Nephron progenitor cell (in vitro differentiated cells): ENCODE measurements around the gene OR5V1.
"Not testable (repeated sequence)": the region's sequence is repeated elsewhere in the genome, so short reads cannot be mapped to it uniquely, and the experiment has no call there.

Experiments
- DNase-seq: peaks from one replicate; pipeline ENCODE4 v3.0.0; 2021
- H3K27ac Mint-ChIP-seq: 2 replicates; pipeline ENCODE4 v1.8.0; 2021; ENCODE audit warnings: mild to moderate bottlenecking, moderate library complexity, mixed read lengths
- H3K27me3 Mint-ChIP-seq: 2 replicates; pipeline ENCODE4 v1.8.0; 2021; ENCODE audit warnings: mild to moderate bottlenecking, low read depth, mixed read lengths; ENCODE audit not compliant: poor library complexity
- H3K36me3 Mint-ChIP-seq: 2 replicates; pipeline ENCODE4 v1.8.0; 2021; ENCODE audit warnings: low read depth, mixed read lengths
- H3K4me1 Mint-ChIP-seq: 2 replicates; pipeline ENCODE4 v1.8.0; 2021; ENCODE audit warnings: mixed read lengths
- H3K4me3 Mint-ChIP-seq: 2 replicates; pipeline ENCODE4 v1.8.0; 2021; ENCODE audit warnings: mild to moderate bottlenecking, moderate library complexity, mixed read lengths
- H3K9me3 Mint-ChIP-seq: 2 replicates; pipeline ENCODE4 v1.8.0; 2021; ENCODE audit warnings: mild to moderate bottlenecking, moderate library complexity, mixed read lengths
- TF ChIP-seq, protein P1 (sequence below): fragments of 200-600 bp; sonication (generic); IDR thresholded peaks from 2 replicates; pipeline ENCODE4 v1.5.0; 2021; ENCODE audit warnings: antibody characterized with exemption

Gene OR5V1

DNA sequence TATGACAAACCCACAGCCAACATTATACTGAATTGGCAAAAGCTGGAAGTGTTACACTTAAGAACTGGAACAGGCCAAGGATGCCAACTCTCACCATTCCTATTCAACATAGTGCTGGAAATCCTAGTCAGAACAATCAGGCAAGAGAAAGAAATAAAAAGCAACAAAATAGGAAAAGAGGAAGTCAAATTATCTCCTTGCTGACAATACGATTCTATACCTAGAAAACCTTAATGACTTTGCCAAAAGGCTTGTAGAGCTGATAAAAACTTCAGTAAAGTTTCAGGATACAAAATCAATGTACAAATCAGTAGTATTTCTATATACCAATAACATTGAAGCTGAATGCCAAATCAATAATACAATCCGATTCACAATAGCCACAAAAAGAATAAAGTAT, 32.4 kb downstream of the OR5V1 start:
- DNase-seq, result no peak
- Mint-ChIP-seq H3K4me1 (no peaks in the 10 kb centered on the region), H3K27ac (no peak overlapping the region), H3K36me3 (no peaks in the 10 kb centered on the region), H3K27me3 (peaks cover 3% of the 10 kb centered on the region), H3K9me3 (peaks cover 4% of the 10 kb centered on the region), H3K4me3 (no peak overlapping the region)
- TF ChIP-seq, protein P1, sequence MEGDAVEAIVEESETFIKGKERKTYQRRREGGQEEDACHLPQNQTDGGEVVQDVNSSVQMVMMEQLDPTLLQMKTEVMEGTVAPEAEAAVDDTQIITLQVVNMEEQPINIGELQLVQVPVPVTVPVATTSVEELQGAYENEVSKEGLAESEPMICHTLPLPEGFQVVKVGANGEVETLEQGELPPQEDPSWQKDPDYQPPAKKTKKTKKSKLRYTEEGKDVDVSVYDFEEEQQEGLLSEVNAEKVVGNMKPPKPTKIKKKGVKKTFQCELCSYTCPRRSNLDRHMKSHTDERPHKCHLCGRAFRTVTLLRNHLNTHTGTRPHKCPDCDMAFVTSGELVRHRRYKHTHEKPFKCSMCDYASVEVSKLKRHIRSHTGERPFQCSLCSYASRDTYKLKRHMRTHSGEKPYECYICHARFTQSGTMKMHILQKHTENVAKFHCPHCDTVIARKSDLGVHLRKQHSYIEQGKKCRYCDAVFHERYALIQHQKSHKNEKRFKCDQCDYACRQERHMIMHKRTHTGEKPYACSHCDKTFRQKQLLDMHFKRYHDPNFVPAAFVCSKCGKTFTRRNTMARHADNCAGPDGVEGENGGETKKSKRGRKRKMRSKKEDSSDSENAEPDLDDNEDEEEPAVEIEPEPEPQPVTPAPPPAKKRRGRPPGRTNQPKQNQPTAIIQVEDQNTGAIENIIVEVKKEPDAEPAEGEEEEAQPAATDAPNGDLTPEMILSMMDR, result no peak

DNA sequence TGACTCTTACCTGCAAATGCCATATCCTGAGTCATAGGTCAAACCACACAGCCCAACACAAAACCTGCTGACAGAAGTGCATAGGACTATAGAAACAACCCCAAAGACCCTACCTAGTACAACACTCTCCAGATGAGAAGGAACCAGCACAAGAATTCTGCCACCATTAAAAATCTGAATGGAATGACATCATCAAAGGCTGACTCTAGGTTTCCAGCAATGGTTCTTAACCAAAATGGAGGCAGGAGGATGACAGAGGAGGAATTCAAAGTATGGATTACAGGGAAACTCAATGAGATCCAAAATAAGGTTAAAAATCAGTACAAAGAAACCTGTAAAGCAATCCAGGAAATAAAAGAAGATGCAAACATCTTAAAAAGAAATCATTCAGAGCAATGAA, 36.0 kb downstream of the OR5V1 start:
- no peak for DNase-seq
- no peaks in the 10 kb centered on the region for H3K4me1 Mint-ChIP-seq
- H3K36me3 Mint-ChIP-seq, result no peaks in the 10 kb centered on the region
- H3K9me3 Mint-ChIP-seq, result peaks cover 4% of the 10 kb centered on the region
- TF ChIP-seq, protein P1, result no peak
- peaks cover 10% of the 10 kb centered on the region for H3K27me3 Mint-ChIP-seq
- H3K27ac Mint-ChIP-seq, result no peak overlapping the region
- H3K4me3 Mint-ChIP-seq, result no peak overlapping the region

DNA sequence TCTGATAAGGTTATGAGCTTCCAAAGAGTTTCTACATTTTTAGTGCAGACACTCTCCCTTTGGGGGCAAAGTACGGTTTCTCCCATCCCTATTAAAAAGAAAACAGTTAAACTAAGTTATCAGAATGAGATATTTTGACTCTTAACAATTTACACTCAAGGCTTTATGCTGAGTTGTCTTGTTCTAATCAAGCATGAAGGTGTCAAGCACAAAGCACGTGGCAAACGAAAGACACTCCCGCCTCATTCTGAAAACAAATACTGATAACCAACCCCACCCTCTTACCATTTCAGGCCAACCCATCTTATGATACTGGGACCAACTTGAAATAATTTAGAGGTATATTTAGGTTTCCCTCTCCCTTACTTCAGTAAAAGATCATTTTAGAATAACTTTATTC, 42.9 kb downstream of the OR5V1 start:
- Mint-ChIP-seq H3K27ac (no peak overlapping the region), H3K9me3 (no peaks in the 10 kb centered on the region), H3K4me3 (no peak overlapping the region), H3K36me3 (no peaks in the 10 kb centered on the region), H3K4me1 (no peaks in the 10 kb centered on the region), H3K27me3 (peaks cover 12% of the 10 kb centered on the region)
- no peak for DNase-seq
- TF ChIP-seq, protein P1, result no peak

DNA sequence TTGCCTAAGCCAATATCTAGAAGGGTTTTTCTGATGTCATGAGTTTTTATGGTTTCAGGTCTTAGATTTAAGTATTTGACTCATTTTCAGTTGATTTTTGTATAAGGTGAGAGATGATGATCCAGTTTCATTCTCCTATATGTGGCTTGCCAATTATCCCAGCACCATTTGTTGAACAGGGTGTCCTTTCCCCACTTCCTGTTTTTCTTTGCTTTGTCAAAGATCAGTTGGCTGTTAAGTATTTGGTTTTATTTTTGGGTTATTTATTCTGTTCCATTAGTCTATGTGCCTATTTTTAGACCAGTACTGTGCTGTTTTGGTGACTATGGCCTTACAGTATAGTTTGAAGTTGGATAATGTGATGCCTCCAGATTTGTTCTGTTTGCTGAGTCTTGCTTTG, 45.3 kb downstream of the OR5V1 start:
- not testable (repeated sequence) for H3K4me3 Mint-ChIP-seq, H3K36me3 Mint-ChIP-seq, H3K27ac Mint-ChIP-seq, DNase-seq, H3K9me3 Mint-ChIP-seq, H3K27me3 Mint-ChIP-seq, H3K4me1 Mint-ChIP-seq

DNA sequence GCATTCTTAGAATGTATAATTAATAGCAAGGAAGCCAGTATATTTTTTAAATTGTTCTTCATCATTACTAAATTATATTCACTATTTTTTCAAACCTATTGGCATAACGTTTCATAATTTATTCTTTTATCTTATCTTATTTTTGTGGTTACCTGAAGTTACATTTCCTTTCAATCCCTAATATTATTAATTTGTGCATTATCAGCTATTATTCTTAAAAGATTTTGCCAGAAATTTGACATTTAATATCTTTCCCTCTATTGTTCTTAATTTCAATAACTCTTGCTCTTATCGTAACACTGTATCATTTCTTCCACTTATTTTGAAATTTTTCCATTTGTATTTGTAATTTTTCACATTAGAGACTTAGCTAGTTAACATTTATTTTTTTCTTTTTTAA, 48.7 kb downstream of the OR5V1 start:
- no peak for DNase-seq
- TF ChIP-seq, protein P1, result no peak
- no peaks in the 10 kb centered on the region for H3K9me3 Mint-ChIP-seq
- H3K36me3 Mint-ChIP-seq, result no peaks in the 10 kb centered on the region
- H3K4me3 Mint-ChIP-seq, result no peak overlapping the region
- no peaks in the 10 kb centered on the region for H3K4me1 Mint-ChIP-seq
- H3K27ac Mint-ChIP-seq, result no peak overlapping the region
- no peaks in the 10 kb centered on the region for H3K27me3 Mint-ChIP-seq
